HG03520 (cell line): ENCODE results near the gene MASP2.
"Not testable (repeated sequence)": the region's sequence is repeated elsewhere in the genome, so short reads cannot be mapped to it uniquely, and the experiment has no call there.

Source experiments
- ATAC-seq: cut with Tn5 transposase; IDR thresholded peaks from one replicate; pipeline ENCODE4 v1.9.1; 2021; ENCODE audit warnings: mild to moderate bottlenecking, moderate library complexity; ENCODE audit not compliant: unreplicated experiment

Gene MASP2

DNA sequence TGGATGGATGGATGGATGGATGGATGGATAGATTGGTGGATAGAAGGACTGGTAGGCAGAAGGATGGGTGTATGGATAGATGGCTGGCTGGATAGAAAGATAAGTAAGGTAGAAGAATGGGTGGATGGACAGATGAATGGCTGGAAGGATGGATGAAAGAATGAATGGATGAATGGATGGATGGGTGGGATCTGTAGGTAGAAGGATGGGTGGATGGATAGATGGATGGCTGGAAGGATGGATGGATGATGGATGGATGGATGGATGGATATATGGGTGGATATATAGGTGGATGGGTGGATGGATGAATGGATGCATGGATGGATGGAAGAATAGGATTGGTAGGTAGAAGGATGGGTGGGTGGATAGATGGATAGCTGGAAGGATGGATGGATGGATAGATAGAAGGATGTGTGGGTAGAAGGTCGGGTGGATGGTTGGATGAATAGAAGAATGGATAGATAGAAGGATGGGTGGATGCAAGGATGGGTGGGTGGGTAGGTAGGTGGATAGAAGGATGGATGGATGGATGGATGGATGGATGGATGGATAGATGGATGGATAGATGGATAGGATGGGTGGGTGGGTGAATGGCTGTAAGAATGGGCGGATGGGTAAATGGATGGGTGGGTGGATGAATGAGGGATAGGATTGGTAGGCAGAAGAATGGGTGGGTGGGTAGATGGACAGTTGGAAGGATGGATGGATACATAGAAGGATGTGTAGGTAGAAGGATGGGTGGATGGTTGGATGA, 7.5 kb downstream of the MASP2 start:
- no peak for ATAC-seq

DNA sequence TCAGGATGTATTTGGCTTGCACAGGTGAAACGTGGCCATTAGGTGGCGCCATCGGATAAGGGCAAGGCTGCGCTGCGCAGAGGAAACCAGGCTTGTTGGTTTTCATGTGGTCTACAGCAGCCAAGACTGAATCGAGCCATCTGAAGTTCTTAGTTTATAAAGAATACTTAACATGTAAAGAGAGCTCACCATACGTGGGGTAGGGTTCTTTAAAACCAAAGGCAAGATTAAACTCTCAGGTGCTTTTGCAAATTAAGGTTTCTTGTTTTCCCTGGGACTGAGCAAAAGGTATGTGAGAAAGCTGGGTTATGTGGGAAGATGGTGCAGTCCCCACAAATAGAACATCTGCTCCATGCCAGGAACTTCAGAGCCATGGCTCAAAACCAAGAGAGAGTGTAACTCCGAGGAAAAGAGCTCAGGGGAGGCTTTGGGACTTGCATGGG, 9.3 kb downstream of the MASP2 start:
- ATAC-seq: no peak

DNA sequence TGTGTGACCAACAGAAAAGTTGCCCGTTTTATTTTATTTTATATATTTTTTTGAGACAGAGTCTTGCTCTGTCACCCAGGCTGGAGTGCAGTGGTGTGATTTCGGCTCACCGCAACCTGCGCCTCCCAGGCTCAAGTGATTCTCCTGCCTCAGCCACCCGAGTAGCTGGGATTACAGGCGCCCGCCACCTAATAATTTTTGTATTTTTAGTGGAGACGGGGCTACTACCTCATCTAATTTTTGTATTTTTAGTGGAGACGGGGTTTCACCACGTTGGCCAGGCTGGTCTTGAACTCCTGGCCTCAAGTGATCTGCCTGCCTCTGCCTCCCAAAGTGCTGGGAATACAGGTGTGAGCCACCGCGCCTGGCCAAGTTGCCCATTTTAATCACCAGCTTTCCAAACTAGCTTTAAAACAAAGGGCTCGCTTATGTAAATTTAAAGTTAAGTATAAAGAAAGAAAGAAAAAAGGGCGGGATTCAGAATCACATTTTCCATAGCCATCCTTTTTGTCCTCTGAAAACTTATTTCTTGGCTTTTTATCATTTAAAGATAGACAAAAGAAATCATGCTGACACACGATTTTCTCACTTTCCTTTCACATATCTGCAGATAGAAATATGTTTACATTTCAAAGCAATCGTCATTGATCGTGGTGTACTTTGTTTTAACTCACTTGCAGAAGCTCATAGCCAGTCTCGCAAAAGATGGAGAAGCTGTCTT, 9.9 kb downstream of the MASP2 start:
- ATAC-seq: not testable (repeated sequence)

DNA sequence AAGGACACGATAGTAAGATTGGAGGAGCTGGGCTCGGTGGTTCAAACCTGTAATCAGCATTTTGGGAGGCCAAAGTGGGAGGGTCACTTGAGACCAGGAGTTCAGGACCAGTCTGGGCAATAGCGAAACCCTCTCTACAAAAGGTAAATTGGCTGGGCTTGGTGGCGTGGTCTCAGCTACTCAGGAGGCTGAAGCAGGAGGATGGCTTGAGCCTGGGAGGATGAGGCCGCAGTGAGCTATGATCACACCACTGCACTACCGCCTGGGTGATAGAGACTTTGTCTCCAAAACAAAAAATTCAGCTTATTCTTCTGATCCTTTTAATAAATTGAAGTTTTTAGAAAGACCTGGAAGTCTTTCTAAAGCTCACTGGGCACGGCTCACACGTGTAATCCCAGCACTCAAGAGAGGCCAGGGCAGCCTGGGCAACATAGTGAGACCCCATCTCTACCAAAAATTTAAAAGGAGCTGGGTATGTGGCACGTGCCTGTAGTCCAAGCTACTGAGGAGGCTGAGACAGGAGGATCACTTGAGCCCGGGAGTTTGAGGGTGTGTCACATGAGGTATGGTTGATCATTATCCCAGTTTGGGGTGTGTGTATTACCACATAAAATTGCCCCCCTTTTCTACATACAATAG, 15.3 kb downstream of the MASP2 start:
- no peak for ATAC-seq

DNA sequence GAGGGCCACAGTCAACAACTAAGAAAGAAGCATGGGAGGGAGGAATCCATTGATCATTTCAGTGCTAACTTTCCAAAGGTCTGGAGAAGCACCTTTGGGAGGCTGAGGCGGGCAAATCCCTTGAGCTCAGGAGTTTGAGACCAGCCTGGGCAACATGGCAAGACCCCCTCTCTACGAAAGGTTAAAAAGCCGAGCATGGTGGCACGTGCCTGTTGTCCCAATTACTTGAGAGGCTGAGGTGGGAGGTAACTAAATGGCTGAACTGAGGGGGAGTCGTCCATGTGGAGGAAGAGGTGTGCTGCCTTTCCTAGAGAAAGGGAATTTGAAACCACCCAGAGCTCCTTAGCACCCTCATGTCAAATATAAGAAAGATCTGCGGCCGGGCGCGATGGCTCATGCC, 16.2 kb downstream of the MASP2 start:
- ATAC-seq: no peak

DNA sequence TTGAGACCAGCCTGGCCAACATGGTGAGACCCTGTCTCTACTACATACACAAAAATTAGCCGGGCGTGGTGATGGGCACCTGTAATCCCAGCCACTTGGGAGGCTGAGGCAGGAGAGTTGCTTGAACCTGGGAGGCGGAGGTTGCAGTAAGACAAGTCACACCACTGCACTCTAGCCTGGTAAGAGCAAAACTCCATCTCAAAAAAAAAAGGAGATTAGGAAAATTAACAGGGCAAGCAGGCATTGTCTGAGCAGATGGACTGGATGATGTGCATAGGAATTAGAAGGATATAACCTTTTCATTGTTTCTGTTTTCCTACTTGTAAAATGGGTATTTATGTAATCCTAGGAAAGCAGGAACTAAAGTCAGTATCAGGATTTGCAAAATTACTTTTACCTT, 19.0 kb downstream of the MASP2 start:
- no peak for ATAC-seq

DNA sequence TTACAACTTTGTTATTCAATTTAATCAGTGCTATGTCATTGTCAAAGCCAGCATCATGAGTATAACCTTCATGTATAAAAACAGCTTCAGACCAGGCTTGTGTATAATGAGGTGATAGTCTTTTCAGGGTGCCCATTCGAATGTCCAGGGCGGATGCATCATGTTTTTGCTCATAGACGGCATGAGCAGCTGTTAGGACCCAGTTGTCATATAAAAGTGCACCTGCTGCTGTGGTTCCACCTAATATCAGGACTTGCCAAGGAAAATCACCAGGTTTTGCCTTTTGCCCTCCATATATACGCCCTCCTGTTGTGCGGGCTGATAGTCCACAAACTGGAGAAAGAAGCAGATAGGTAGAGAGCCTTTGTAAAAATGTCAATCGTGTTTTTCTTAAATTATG, 19.7 kb downstream of the MASP2 start:
- ATAC-seq: no peak

DNA sequence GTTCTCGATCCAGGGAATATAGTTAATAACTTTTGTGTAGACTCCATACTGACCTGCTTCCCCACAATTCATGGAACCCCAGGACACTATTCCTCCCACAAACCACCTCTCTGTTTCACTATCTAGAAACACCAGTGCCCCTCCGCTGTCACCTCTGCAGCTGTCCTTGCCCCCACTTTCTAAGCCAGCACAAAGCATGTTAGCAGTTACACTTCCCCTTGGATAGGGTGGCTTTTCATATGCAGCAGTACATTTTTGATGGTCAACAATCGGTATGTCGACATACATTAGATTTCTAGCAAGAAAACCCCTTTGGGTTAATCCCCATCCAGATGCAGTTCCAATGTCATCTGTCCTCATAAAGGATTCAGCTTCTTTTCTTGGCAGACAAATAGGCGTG, 20.1 kb downstream of the MASP2 start:
- no peak for ATAC-seq

DNA sequence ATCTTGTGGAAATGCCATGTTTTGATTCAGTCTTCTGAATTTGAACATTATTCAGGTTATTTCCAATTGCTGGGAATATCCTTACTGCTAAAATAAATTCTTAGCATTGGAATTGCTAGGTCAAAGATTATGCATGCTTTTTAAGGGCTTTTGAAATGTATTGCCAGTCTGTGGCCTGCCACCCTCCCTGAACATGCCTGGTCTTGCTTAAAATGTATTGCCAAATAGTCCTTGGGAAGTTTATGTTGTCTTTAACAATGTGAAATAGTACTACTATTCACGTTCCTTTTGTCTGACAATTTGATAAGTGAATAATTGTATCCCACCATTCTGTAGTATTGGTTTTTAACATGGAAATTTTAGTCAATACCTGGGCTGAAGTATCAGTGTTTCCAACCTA, 21.0 kb downstream of the MASP2 start:
- ATAC-seq: no peak

DNA sequence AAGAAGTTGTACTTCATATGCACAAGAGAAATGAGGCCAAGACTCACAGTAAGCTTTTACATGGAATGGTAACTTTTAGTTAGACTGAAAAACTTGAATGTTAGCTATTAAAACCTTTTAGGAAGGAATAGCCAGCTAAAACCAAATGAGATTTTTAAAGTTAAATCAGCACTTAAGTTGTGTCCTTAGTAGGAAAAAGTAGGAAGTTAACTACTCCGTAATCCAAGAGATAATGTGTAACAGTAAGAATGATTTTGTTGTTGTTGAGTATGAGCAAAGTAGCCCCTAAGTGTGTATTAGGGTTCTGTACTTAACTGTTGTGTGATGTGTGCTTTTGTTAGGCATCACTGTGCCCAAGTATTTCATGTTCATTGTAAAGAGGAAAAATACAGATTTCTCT, 21.4 kb downstream of the MASP2 start:
- no peak for ATAC-seq

DNA sequence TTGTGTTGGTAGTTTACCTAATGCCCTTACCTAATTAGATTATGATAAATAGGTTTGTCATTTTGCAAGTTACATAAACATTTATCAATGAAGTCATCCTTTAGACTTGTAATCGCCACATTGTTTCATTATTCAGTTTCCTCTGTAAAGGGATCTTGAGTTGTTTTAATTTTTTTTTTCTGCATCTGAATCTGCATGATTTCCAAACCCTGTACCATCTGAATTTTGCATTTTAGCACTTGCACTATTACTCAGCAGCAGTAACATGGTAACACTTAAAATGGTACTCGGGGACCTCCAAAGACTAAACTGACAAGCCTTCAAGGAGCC, 22.2 kb downstream of the MASP2 start:
- ATAC-seq: no peak

DNA sequence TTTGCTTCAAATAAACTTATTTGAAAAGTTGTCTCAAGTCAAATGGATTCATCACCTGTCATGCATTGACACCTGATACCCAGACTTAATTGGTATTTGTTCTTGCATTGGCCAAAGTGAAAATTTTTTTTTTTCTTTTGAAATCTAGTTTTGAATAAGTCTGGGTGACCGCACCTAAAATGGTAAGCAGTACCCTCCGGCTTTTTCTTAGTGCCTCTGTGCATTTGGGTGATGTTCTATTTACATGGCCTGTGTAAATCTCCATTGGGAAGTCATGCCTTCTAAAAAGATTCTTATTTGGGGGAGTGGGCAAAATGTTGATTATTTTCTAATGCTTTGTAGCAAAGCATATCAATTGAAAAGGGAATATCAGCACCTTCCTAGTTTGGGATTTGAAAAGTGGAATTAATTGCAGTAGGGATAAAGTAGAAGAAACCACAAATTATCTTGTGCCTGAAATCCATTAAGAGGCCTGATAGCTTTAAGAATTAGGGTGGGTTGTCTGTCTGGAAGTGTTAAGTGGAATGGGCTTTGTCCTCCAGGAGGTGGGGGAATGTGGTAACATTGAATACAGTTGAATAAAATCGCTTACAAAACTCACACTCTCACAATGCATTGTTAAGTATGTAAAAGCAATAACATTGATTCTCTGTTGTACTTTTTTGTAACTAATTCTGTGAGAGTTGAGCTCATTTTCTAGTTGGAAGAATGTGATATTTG, 22.7 kb downstream of the MASP2 start:
- no peak for ATAC-seq

DNA sequence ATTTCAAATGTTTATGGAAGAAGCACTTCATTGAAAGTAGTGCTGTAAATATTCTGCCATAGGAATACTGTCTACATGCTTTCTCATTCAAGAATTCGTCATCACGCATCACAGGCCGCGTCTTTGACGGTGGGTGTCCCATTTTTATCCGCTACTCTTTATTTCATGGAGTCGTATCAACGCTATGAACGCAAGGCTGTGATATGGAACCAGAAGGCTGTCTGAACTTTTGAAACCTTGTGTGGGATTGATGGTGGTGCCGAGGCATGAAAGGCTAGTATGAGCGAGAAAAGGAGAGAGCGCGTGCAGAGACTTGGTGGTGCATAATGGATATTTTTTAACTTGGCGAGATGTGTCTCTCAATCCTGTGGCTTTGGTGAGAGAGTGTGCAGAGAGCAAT, 23.8 kb downstream of the MASP2 start:
- ATAC-seq: no peak

DNA sequence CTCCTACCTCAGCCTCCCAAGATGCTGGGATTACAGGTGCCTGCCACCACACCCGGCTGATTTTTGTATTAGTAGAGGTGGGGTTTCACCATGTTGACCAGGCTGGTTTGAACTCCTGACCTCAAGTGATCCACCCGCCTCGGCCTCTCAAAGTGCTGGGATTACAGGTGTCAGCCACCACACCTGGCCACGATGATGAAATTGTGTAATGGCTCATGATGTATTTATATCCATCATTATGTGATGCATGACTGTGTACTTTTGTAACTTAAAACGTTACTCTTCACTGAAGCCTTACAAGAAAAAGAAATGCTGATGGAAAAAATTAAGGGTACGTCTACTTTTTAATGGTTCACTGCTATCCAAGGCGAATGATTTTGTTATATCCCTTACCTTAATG, 27.1 kb downstream of the MASP2 start:
- no peak for ATAC-seq

DNA sequence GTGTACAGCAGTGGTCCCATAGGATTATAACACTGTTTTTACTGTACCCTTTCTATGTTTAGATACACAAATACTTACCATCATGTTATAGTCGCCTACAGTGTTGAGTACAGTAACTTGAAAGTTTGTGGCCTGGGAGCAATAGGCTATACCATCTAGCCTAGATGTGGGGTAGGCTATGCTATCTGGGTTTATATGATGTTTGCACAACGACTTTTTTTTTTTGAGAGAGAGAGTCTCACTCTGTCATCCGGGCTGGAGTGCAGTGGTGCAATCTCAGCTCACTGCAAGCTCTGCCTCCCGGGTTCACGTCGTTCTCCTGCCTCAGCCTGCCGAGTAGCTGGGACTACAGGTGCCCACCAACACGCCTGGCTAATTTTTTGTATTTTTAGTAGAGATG, 27.7 kb downstream of the MASP2 start:
- ATAC-seq: not testable (repeated sequence)

DNA sequence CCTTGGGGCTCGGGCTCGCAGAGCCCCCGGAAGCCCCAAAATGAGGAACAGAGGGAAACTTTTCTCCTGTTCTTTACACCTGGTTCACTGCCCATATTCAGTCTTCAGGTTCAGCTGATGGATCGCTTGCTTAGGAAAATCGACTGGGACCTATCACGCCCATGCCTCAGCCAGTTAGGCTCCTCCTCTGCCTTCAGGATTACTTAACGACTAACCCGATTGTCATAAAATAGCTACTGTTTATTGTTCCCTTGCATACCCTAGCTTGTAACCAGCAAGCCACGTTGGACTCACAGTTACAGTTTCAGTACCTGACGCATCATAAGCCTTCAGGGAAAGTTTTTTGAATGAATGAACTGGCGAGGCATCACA, 33.9 kb downstream of the MASP2 start:
- ATAC-seq: no peak

DNA sequence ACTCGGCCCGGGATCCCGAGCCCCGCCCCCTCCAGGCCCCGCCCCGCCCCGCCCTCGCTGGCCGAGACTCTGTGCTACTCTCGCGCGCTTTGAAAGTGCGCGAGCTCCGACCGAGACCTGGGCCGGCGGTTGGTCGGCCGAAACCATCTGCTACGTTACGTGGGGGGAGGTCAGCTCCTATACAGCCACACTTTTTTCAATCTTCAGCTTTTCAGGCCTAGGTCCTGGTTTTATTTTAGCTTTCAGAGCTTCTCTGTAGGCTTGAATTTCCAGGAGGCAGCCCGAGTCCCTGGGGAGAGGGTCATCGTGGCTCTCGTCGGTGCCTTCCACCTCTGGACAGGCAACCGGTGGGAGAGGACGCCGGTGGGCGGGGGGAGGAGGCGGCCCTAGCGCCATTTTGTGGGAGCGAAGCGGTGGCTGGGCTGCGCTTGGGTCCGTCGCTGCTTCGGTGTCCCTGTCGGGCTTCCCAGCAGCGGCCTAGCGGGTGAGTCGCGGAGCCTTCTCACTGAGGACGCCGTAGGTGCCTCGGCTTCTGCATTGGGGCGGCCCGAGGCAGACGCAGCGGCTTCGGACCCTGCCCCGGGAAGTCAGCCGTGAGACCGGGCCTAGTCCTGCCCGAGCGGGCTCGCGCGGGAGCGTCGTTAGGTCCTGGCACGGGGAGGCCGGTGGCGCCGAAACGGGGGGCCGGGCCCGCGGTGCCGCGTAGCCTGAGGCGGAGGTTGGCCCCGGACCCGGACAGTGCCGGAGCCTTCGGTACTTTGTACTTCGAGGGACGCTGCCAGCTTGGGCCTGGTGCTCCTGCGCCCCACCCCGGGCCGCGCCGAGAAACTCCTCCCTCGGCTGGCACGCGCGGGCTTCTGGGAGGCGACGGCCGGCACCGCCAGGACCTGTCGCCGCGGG, 34.5 kb downstream of the MASP2 start, which contains the start of gene TARDBP:
Gene TARDBP, plus strand, starts transcription at position 395 of the 900 bp plus-strand sequence. CDS start 1,074 bp downstream, outside the sequence.
- peak; percentile 84 for ATAC-seq

DNA sequence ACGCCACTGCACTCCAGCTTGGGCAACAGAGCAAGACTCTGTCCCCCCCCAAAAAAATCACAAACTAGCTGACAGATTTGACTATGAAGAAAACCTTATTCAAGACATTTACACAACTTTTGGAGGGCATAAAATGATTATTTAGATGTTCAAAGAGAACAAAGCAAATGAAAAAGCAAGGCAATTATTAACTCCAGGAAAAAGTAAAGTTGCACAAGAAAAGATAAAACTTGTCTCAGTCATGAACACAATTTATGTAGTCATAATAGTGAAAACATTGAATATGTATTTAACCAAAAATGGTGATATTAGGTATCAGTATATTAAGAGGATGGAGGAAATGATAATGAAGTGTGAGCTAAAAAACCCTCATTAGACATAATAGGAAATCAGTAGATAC, 46.5 kb downstream of the MASP2 start:
- ATAC-seq: no peak

DNA sequence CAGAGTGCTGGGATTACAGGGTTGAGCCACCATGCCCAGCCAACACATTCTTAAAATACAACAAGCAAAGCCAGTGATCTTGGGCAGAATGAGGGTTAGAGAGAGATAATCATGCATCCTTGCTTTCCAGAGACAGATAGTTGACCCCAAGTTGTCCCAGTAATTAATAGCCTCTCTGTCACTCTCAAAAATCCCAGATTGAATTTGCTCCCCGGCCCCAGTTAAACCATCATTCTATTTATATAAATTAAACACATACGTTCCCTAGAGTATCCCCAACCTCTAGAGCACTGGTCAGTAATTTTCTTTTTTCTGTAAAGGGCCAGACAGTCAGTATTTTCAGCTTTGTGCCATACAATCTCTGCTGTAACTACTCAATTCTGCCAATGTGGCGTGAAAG, 50.9 kb downstream of the MASP2 start:
- no peak for ATAC-seq

DNA sequence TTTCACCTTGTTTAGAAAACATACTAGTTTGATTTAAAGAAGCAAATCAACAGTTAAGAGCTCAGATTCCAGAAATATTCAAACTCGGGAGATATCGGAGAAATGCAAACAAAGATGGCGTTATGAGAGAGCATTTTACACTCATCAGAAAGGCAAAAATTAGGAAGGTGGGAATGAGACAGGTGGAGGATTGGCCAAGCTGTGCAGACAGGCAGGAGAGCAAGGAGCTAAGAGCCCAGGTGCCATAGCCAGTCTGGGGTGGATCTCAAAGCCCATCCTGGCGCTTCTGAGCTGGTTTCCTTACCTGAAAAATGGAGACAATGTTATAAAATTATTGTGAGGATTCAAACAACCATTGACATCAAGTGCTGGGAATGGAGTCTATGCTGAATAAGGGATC, 54.2 kb downstream of the MASP2 start:
- no peak for ATAC-seq
